IMR-90 (cell line): ENCODE results near the gene PIK3R3. TPM values are rescaled to one million over a fixed set of nuclear protein-coding genes. Genes with fewer than 3 reads are reported as not detected.

Experiments
- ATAC-seq: fragments of 200-7000 bp; cut with Tn5 transposase; 2 replicates; pipeline ENCODE4 v1.9.1; 2020; ENCODE audit warnings: low read depth, mild to moderate bottlenecking, moderate library complexity
- BruUV-seq: library from RNA; stranded (reverse); fragments of 400-500 nt; replicated peaks from 2 replicates; lab custom pipeline; 2021; lab: Mats Ljungman, UMichigan
- CTCF ChIA-PET: fragments of 300-600 bp; formaldehyde crosslinking; extraction: SDS; loops from one replicate; lab custom pipeline; 2021; ENCODE audit warnings: antibody characterized with exemption; lab: Yijun Ruan, JAX
- POLR2A ChIA-PET: fragments of 300-600 bp; sonication (Branson Sonifier 250); formaldehyde crosslinking; loops from one replicate; lab custom pipeline; 2022; ENCODE audit warnings: antibody characterized with exemption; ENCODE audit not compliant: unreplicated experiment; lab: Charles Lee
- DNase-seq: peaks from one replicate; pipeline ENCODE4 v3.0.0; 2013
- H2AFZ ChIP-seq: replicated peaks from 2 replicates; pipeline ENCODE3; 2013; ENCODE audit warnings: low read length, mild to moderate bottlenecking; ENCODE audit not compliant: poor library complexity
- H2AK5ac ChIP-seq: 2 replicates; pipeline ENCODE4 v1.6.1; 2013; ENCODE audit warnings: low read depth, low read length, inconsistent platforms
- H2AK9ac ChIP-seq: replicated peaks from 2 replicates; pipeline ENCODE3; 2013; ENCODE audit warnings: mild to moderate bottlenecking, low read depth, low read length, moderate library complexity; ENCODE audit not compliant: poor library complexity
- H2BK120ac ChIP-seq: 2 replicates; pipeline ENCODE4 v1.6.1; 2013; ENCODE audit warnings: low read depth, low read length, inconsistent platforms
- H2BK15ac ChIP-seq: 3 replicates; pipeline ENCODE4 v1.6.1; 2013; ENCODE audit warnings: low read depth, low read length, inconsistent platforms
- H2BK20ac ChIP-seq: 2 replicates; pipeline ENCODE4 v1.6.1; 2013; ENCODE audit warnings: low read depth, mild to moderate bottlenecking, inconsistent platforms, low read length, moderate library complexity
- H2BK5ac ChIP-seq: 2 replicates; pipeline ENCODE4 v1.6.1; 2013; ENCODE audit warnings: mild to moderate bottlenecking, low read depth, low read length, inconsistent platforms; ENCODE audit not compliant: poor library complexity, severe bottlenecking
- H3K14ac ChIP-seq: replicated peaks from 2 replicates; pipeline ENCODE4 v1.6.1; 2013; ENCODE audit warnings: low read depth, low read length, inconsistent platforms
- H3K18ac ChIP-seq: 2 replicates; pipeline ENCODE4 v1.6.1; 2013; ENCODE audit warnings: low read depth, low read length, control low read depth
- H3K23ac ChIP-seq: 2 replicates; pipeline ENCODE4 v1.6.1; 2013; ENCODE audit warnings: low read depth, low read length, inconsistent platforms
- H3K27ac ChIP-seq: 2 replicates; pipeline ENCODE4 v1.5.1; 2013; ENCODE audit warnings: mild to moderate bottlenecking, control low read depth, low read length; ENCODE audit not compliant: insufficient read depth
- H3K27me3 ChIP-seq: 2 replicates; pipeline ENCODE4 v1.6.1; 2013; ENCODE audit warnings: low read length; ENCODE audit not compliant: control insufficient read depth, insufficient read depth
- H3K36me3 ChIP-seq: 2 replicates; pipeline ENCODE4 v1.6.1; 2013; ENCODE audit warnings: low read length, mixed read lengths; ENCODE audit not compliant: control insufficient read depth, insufficient read depth
- H3K4ac ChIP-seq: 2 replicates; pipeline ENCODE4 v1.6.1; 2013; ENCODE audit warnings: low read depth, low read length, inconsistent platforms
- H3K4me1 ChIP-seq: 2 replicates; pipeline ENCODE4 v1.6.1; 2013; ENCODE audit warnings: low read length, mixed read lengths; ENCODE audit not compliant: control insufficient read depth, insufficient read depth
- H3K4me2 ChIP-seq: 2 replicates; pipeline ENCODE4 v1.6.1; 2013; ENCODE audit warnings: low read depth, mild to moderate bottlenecking, control low read depth, low read length, moderate library complexity
- H3K4me3 ChIP-seq: 2 replicates; pipeline ENCODE4 v1.5.1; 2013; ENCODE audit warnings: low read depth, mild to moderate bottlenecking, control low read depth, low read length, moderate library complexity; ENCODE audit not compliant: insufficient read depth
- H3K56ac ChIP-seq: 2 replicates; pipeline ENCODE4 v1.6.1; 2013; ENCODE audit warnings: low read length, inconsistent platforms; ENCODE audit not compliant: insufficient read depth; ENCODE audit errors: extremely low read depth
- H3K79me1 ChIP-seq, 2 experiments: 2 replicates each; pipeline ENCODE4 v1.6.1; 2013; ENCODE audit warnings: low read length in 2 of 2, inconsistent platforms in 1 of 2, low read depth in 1 of 2
- H3K9ac ChIP-seq: 2 replicates; pipeline ENCODE4 v1.6.1; 2013; ENCODE audit warnings: low read depth, low read length, control low read depth
- H3K9me1 ChIP-seq: 2 replicates; pipeline ENCODE4 v1.6.1; 2013; ENCODE audit warnings: low read length, inconsistent platforms; ENCODE audit not compliant: insufficient read depth
- H3K9me3 ChIP-seq: 2 replicates; pipeline ENCODE4 v1.6.1; 2013; ENCODE audit warnings: low read length; ENCODE audit not compliant: control insufficient read depth, insufficient read depth
- H4K20me1 ChIP-seq: 2 replicates; pipeline ENCODE4 v1.6.1; 2013; ENCODE audit warnings: low read length, inconsistent platforms; ENCODE audit not compliant: insufficient read depth
- H4K5ac ChIP-seq: 2 replicates; pipeline ENCODE4 v1.6.1; 2013; ENCODE audit warnings: mild to moderate bottlenecking, low read depth, low read length, control low read depth
- H4K8ac ChIP-seq, 2 experiments: 2 replicates each; pipeline ENCODE4 v1.6.1; 2013; ENCODE audit warnings: low read depth in 2 of 2, low read length in 2 of 2, control low read depth in 1 of 2, inconsistent platforms in 1 of 2
- H4K91ac ChIP-seq: 2 replicates; pipeline ENCODE4 v1.6.1; 2013; ENCODE audit warnings: low read depth, low read length, inconsistent platforms; ENCODE audit not compliant: insufficient read depth
- BHLHE40 ChIP-seq: fragments of 150-350 bp; IDR thresholded peaks from 2 replicates; pipeline ENCODE4 v1.6.1; 2016; ENCODE audit warnings: mild to moderate bottlenecking, low read depth, low read length
- CEBPB ChIP-seq: IDR thresholded peaks from 2 replicates; pipeline ENCODE4 v1.6.1; 2012; ENCODE audit warnings: low read depth, low read length, improper control_type of control experiment
- CHD1 ChIP-seq: IDR thresholded peaks from 2 replicates; pipeline ENCODE4 v1.6.1; 2012; ENCODE audit warnings: low read depth, low read length, improper control_type of control experiment
- ELK1 ChIP-seq: fragments of 150-350 bp; IDR thresholded peaks from 2 replicates; pipeline ENCODE4 v1.6.1; 2016; ENCODE audit warnings: low read depth, mild to moderate bottlenecking, low read length, moderate library complexity, borderline replicate concordance
- FOS ChIP-seq: fragments of 150-350 bp; IDR thresholded peaks from 2 replicates; pipeline ENCODE4 v1.6.1; 2016; ENCODE audit warnings: low read depth, low read length
- MAFK ChIP-seq: IDR thresholded peaks from 2 replicates; pipeline ENCODE4 v1.6.1; 2012; ENCODE audit warnings: low read depth, low read length, improper control_type of control experiment
- MAZ ChIP-seq: IDR thresholded peaks from 2 replicates; pipeline ENCODE4 v1.6.1; 2012; ENCODE audit warnings: low read depth, mild to moderate bottlenecking, low read length, improper control_type of control experiment, moderate library complexity, borderline replicate concordance
- MXI1 ChIP-seq: IDR thresholded peaks from 2 replicates; pipeline ENCODE4 v1.6.1; 2012; ENCODE audit warnings: low read depth, mild to moderate bottlenecking, low read length, moderate library complexity, borderline replicate concordance
- NFE2L2 ChIP-seq: fragments of 150-350 bp; IDR thresholded peaks from 2 replicates; pipeline ENCODE4 v1.6.1; 2016; ENCODE audit warnings: low read depth, mild to moderate bottlenecking, low read length
- POLR2A ChIP-seq: IDR thresholded peaks from 2 replicates; pipeline ENCODE4 v1.6.1; 2012; ENCODE audit warnings: mild to moderate bottlenecking, low read depth, low read length
- RAD21 ChIP-seq: IDR thresholded peaks from 2 replicates; pipeline ENCODE4 v1.6.1; 2012; ENCODE audit warnings: low read length, improper control_type of control experiment
- RCOR1 ChIP-seq: IDR thresholded peaks from 2 replicates; pipeline ENCODE4 v1.6.1; 2012; ENCODE audit warnings: mild to moderate bottlenecking, low read length, improper control_type of control experiment; ENCODE audit not compliant: insufficient replicate concordance
- RFX5 ChIP-seq: IDR thresholded peaks from 2 replicates; pipeline ENCODE4 v1.8.0; 2012; ENCODE audit warnings: low read depth, mild to moderate bottlenecking, low read length, moderate library complexity
- SMC3 ChIP-seq: fragments of 150-350 bp; IDR thresholded peaks from 2 replicates; pipeline ENCODE4 v1.6.1; 2016; ENCODE audit warnings: low read depth, mild to moderate bottlenecking, antibody characterized with exemption, low read length, moderate library complexity
- USF2 ChIP-seq: fragments of 150-350 bp; IDR thresholded peaks from 2 replicates; pipeline ENCODE4 v1.6.1; 2017; ENCODE audit warnings: mild to moderate bottlenecking, antibody characterized with exemption, low read length, low read depth
- WGBS, 2 experiments: methylation state at CpG; one replicate each; pipeline versions ENCODE4 v1.1.5 to v1.1.7; 2013; ENCODE audit warnings: missing lambda C conversion rate in 2 of 2; ENCODE audit not compliant: insufficient read length in 1 of 2; ENCODE audit errors: extremely low coverage in 2 of 2; 5-methylcytosine and 5-hydroxymethylcytosine counted together
- dilution Hi-C: fragments of 300-500 bp; cut with HindIII; formaldehyde crosslinking; loops from one replicate; pipeline ENCODE4 v1.14.3; 2018; ENCODE audit warnings: low sequenced_read_pairs; ENCODE audit not compliant: unreplicated experiment
- in situ Hi-C: fragments of 300-500 bp; cut with MboI; formaldehyde crosslinking; loops from 3 replicates; pipeline ENCODE4 v1.14.3; 2019; ENCODE audit warnings: low sequenced_read_pairs, inconsistent platforms, mixed read lengths
- intact Hi-C: fragments of 100-400 bp; cut with micrococcal nuclease; formaldehyde crosslinking; loops from 2 replicates; pipeline ENCODE4 v1.10.0; 2022
- polyA plus RNA-seq, 3 experiments: library from polyadenylated mRNA; depleted of rRNA; stranded (reverse); fragments of >200 nt; gene quantifications; 2 replicates each; pipeline ENCODE4 v1.2.3, GENCODE V29; 2012; ENCODE audit warnings: low replicate concordance in 1 of 3
- total RNA-seq: library from RNA; depleted of rRNA; stranded (reverse); fragments of >200 nt; gene quantifications from 2 replicates; pipeline ENCODE4 v1.2.3, GENCODE V29; 2012

Gene PIK3R3
- total and polyA plus RNA-seq, 2 of the 4 experiments (the other 2 are of a cell fraction): 5.3 to 9.9 TPM

- Histone ChIP-seq H4K20me1 (no peaks in the 10 kb centered on the region), H2AFZ (no peak overlapping the region), H2BK20ac (no peak overlapping the region), H4K91ac (no peak overlapping the region), H3K4me2 (no peak overlapping the region), H2BK120ac (no peak overlapping the region), H3K27me3 (no peaks in the 10 kb centered on the region), H3K23ac (no peak overlapping the region), H3K79me1 (no peaks in the 10 kb centered on the region; a peak in 1 of 4 replicates), H3K9ac (no peak overlapping the region), H3K27ac (no peak overlapping the region), H3K4me3 (no peak overlapping the region), H4K5ac (no peak overlapping the region), H3K36me3 (peaks cover 35% of the 10 kb centered on the region), H2AK5ac (no peak overlapping the region), H3K56ac (no peak overlapping the region), H3K4me1 (no peaks in the 10 kb centered on the region), H3K9me3 (no peaks in the 10 kb centered on the region), H3K4ac (no peak overlapping the region), H2BK15ac (no peak overlapping the region), H2AK9ac (no peak overlapping the region), H4K8ac (no peak overlapping the region), H2BK5ac (no peak overlapping the region), H3K18ac (no peak overlapping the region), H3K14ac (no peak overlapping the region), H3K9me1 (peaks cover 9% of the 10 kb centered on the region)
- POLR2A ChIA-PET: no interaction called here
- no peak for ATAC-seq
- dilution Hi-C loops (loop anchor here (25.0 kb wide), 1 partner anchor 157 kb away; the partner anchor contains the start of genes P3R3URF, POMGNT1 and TSPAN1), intact Hi-C loops (no loop called here), in situ Hi-C loops (no loop called here)
- no TSS peak for BruUV-seq
- WGBS, 2 experiments: 97% methylated on average over 10 of the region's 18 CpGs; no CpG with 5 or more reads in 1 of the 2 experiments
- DNase-seq: no peak
- CTCF ChIA-PET: no interaction called here
- TF ChIP-seq RFX5: no peak
- no peak for TF ChIP-seq MAZ
- TF ChIP-seq CEBPB: no peak
- TF ChIP-seq MXI1: no peak
- TF ChIP-seq RCOR1: no peak
- no peak for TF ChIP-seq USF2
- no peak for TF ChIP-seq SMC3
- TF ChIP-seq BHLHE40: no peak
- no peak for TF ChIP-seq NFE2L2
- TF ChIP-seq FOS: no peak
- no peak for TF ChIP-seq POLR2A
- TF ChIP-seq RAD21: no peak
- TF ChIP-seq CHD1: no peak
- TF ChIP-seq MAFK: no peak
- TF ChIP-seq ELK1: no peak
Observed at GRCh38 chr1:46030074-46030870, 102.2 kb downstream of the PIK3R3 start.
